Activated CD4-positive, alpha-beta T cell treated with anti-CD3 and anti-CD28 coated beads, Interleukin-2, Interleukin-4, amounts not matched to agents 100 ng/mL and 50 ng/mL, durations not matched to agents 16 hours and 8 hours (primary cell): ENCODE data around the gene RABGGTA.
A peak's percentile ranks its signal among the peaks of the same experiment; 100 is the strongest.
"Not testable (repeated sequence)": the region's sequence is repeated elsewhere in the genome, so short reads cannot be mapped to it uniquely, and the experiment has no call there.

Experiments
- DNase-seq: peaks from one replicate; pipeline ENCODE4 v3.0.0-alpha.2; 2020; ENCODE audit warnings: low spot score

RABGGTA gene

GRCh38 chr14:24240110-24240918 is 31.1 kb downstream of the RABGGTA start:
- DNase-seq = no peak

GRCh38 chr14:24238527-24239037 is 32.8 kb downstream of the RABGGTA start:
- DNase-seq = no peak

- no peak for DNase-seq
Measured at GRCh38 chr14:24238123-24238522, 33.3 kb downstream of the RABGGTA start.

- DNase-seq = no peak
Measured at GRCh38 chr14:24237463-24237955, 33.9 kb downstream of the RABGGTA start.

GRCh38 chr14:24236689-24237462 is 34.5 kb downstream of the RABGGTA start:
- DNase-seq = no peak

GRCh38 chr14:24235804-24236688 is 35.4 kb downstream of the RABGGTA start:
- DNase-seq = no peak

GRCh38 chr14:24234095-24235005 is 37.0 kb downstream of the RABGGTA start:
- no peak for DNase-seq

GRCh38 chr14:24233538-24233866 is 37.9 kb downstream of the RABGGTA start:
- DNase-seq = peak; percentile 29

- DNase-seq = peak; percentile 16
Measured at GRCh38 chr14:24232645-24233537, 38.5 kb downstream of the RABGGTA start, which contains the start of gene GMPR2. Gene GMPR2, plus strand, starts transcription at chr14:24232929. Its CDS starts 325 bp downstream, at chr14:24233254.

- DNase-seq = peak; percentile 95
Measured at GRCh38 chr14:24232121-24232644, 39.2 kb downstream of the RABGGTA start, which contains the start of gene NEDD8. Gene NEDD8, minus strand, starts transcription at chr14:24232367. Its CDS starts 100 bp downstream, at chr14:24232267.

GRCh38 chr14:24231263-24232120 is 39.9 kb downstream of the RABGGTA start:
- DNase-seq = peak; percentile 36

GRCh38 chr14:24228902-24229301 is 42.5 kb downstream of the RABGGTA start:
- no peak for DNase-seq

- DNase-seq = no peak
Measured at GRCh38 chr14:24226473-24226872, 44.9 kb downstream of the RABGGTA start.

GRCh38 chr14:24224618-24225071 is 46.8 kb downstream of the RABGGTA start:
- no peak for DNase-seq

GRCh38 chr14:24222987-24223386 is 48.4 kb downstream of the RABGGTA start:
- DNase-seq = not testable (repeated sequence)

GRCh38 chr14:24219521-24219920 is 51.9 kb downstream of the RABGGTA start:
- no peak for DNase-seq

GRCh38 chr14:24219080-24219479 is 52.3 kb downstream of the RABGGTA start:
- no peak for DNase-seq

GRCh38 chr14:24216876-24217275 is 54.5 kb downstream of the RABGGTA start:
- DNase-seq = not testable (repeated sequence)
